ENCODE results near the gene TUBGCP5.

DNA sequence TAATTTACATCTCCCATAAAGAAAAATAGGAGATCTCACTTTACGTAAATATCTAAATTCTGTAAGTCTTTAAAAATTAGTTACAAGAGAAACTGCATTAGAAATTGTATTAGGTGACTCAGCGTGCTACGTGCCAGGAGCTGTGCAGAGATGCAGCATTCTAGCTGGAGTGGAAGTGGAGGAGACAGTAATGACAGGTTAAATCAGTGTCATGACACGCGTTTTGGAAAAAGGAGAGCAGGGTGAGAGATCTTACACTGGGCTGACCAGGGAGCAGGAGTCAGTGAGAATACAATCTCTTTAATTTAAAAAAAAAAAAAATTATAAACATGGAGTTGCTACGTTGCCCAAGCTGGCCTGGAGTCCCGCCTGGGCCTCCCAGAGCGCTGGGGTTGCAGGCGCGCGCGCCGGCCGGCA is 635 bp downstream of the TUBGCP5 start:
- TF ChIP-seq SPI1 (IDR thresholded peaks at IDR 0.05; ENCODE audit: low read depth, low read length) (no peak), TAF1 (IDR thresholded peaks at IDR 0.05; ENCODE audit: low read depth, low read length) (no peak), POLR2AphosphoS5 (IDR thresholded peaks at IDR 0.05; ENCODE audit: low read depth, low read length) (no peak), POLR2A (IDR thresholded peaks at IDR 0.05; ENCODE audit: low read depth, low read length) (no peak), PAX5 (IDR thresholded peaks at IDR 0.05; ENCODE audit: insufficient read depth, low read length, severe bottlenecking) (no peak), POU2F2 (IDR thresholded peaks at IDR 0.05; ENCODE audit: low read depth, low read length) (no peak)

All from GM12891 (cell line).